Lung (tissue), 12 donors: ENCODE results near the gene ADD3. TPM values are rescaled to one million over a fixed set of nuclear protein-coding genes. Genes with fewer than 3 reads are reported as not detected.

Experiments used
- ATAC-seq: fragments of 200-7000 bp; cut with Tn5 transposase; one replicate; pipeline ENCODE4 v1.9.1; 2020; ENCODE audit warnings: moderate number of reproducible peaks; ENCODE audit not compliant: insufficient read depth, low FRiP score
- DNase-seq, 3 donors: peaks; one replicate each; pipeline ENCODE4 v3.0.0-alpha.2; 2013 to 2017
- H3K27ac ChIP-seq, 2 donors: one replicate each; pipeline ENCODE4 v1.5.1; 2013; ENCODE audit warnings: mild to moderate bottlenecking in 2 of 2, moderate library complexity in 2 of 2, control low read depth in 1 of 2, inconsistent platforms in 1 of 2, low read depth in 1 of 2, low read length in 1 of 2
- H3K27me3 ChIP-seq, 3 donors: one replicate each; pipeline ENCODE4 v1.5.1; 2013; ENCODE audit warnings: low read length in 2 of 3; ENCODE audit not compliant: control insufficient read depth in 3 of 3, insufficient read depth in 3 of 3
- H3K36me3 ChIP-seq, 4 donors: one replicate each; pipeline ENCODE4 v1.5.1; 2013; ENCODE audit warnings: low read length in 4 of 4, mild to moderate bottlenecking in 1 of 4, moderate library complexity in 1 of 4; ENCODE audit not compliant: control insufficient read depth in 4 of 4, insufficient read depth in 4 of 4
- H3K4me1 ChIP-seq, 5 donors: one replicate each; pipeline ENCODE4 v1.5.1; 2013; ENCODE audit warnings: low read length in 5 of 5, mild to moderate bottlenecking in 2 of 5, moderate library complexity in 1 of 5; ENCODE audit not compliant: control insufficient read depth in 5 of 5, insufficient read depth in 5 of 5
- H3K4me3 ChIP-seq: one replicate; pipeline ENCODE4 v1.5.1; 2013; ENCODE audit warnings: mild to moderate bottlenecking, control low read depth, moderate library complexity
- H3K9ac ChIP-seq, 2 donors: one replicate each; pipeline ENCODE4 v1.5.1; 2013; ENCODE audit warnings: low read length in 2 of 2, control low read depth in 1 of 2; ENCODE audit not compliant: insufficient read depth in 1 of 2
- H3K9me3 ChIP-seq, 4 donors: one replicate each; pipeline ENCODE4 v1.5.1; 2013; ENCODE audit warnings: low read length in 3 of 4, mild to moderate bottlenecking in 1 of 4, moderate library complexity in 1 of 4; ENCODE audit not compliant: control insufficient read depth in 4 of 4, insufficient read depth in 3 of 4
- CTCF ChIP-seq: IDR thresholded peaks from 2 replicates; pipeline ENCODE4 v1.5.1; 2012; ENCODE audit warnings: mild to moderate bottlenecking; ENCODE audit errors: control extremely low read depth, extremely low read depth
- WGBS, 2 donors: extraction: QIAGEN DNeasy Blood & Tissue Kit; methylation state at CpG; one replicate each; pipeline ENCODE4 v1.1.7; 2013; 5-methylcytosine and 5-hydroxymethylcytosine counted together
- polyA plus RNA-seq, 2 donors: library from polyadenylated mRNA; stranded (reverse); fragments of 200-250 nt; gene quantifications; one replicate each; pipeline ENCODE4 v1.2.1, GENCODE V29; 2013
- total RNA-seq, 2 donors: library from RNA; depleted of rRNA in 1 of 2; stranded (reverse); fragments of >200 nt in 1 of 2; gene quantifications; one replicate each; pipeline ENCODE4 v1.2.1, GENCODE V29; 2014 to 2021
- donor health status: control.
- donor health status: control.
- donor health status: Bipolar disorder and iron deficiency.
- donor health status: healthy.
- donor health status: DM: yes; HTN: yes; CAD: no.

ADD3 gene
- total and polyA plus RNA-seq, 4 donors = 22.0 to 289 (median 56.1) TPM

DNA sequence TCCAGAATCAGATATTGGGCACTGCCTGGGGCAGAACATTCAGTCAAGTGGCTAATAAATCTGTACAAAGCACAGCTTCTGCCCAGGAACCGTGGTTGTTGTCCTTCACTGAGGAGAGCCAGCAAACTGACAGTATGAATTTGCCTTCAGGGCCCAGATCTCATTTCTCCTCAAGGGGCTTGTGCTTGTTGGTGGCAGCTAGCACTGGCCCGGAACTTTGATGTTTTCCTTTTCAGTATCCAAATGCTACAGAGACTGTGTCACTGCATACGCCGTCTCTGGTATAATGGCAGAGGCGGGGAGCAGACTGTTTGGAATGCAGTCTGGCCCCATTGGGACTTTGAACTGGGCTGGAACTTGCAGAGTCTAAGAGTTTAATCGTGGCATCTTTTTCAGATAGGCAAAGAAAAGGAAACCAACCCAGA lies 30.4 kb upstream of the ADD3 start:
- ATAC-seq (no peak), DNase-seq (peak in 1 of 3 donors; percentile 26)
- Histone ChIP-seq H3K36me3 (no peaks in the 10 kb centered on the region), H3K4me3 (no peak overlapping the region), H3K27ac (peak overlapping the region in 1 of 2 donors; percentile 49), H3K9me3 (no peaks in the 10 kb centered on the region), H3K27me3 (no peaks in the 10 kb centered on the region), H3K9ac (no peak overlapping the region), H3K4me1 (peaks cover 3 to 32% (median 7%) of the 10 kb centered on the region in 5 donors)
- 77 to 90% methylated on average over 6 of the region's 6 CpGs for WGBS, 2 donors
- TF ChIP-seq CTCF = no peak

DNA sequence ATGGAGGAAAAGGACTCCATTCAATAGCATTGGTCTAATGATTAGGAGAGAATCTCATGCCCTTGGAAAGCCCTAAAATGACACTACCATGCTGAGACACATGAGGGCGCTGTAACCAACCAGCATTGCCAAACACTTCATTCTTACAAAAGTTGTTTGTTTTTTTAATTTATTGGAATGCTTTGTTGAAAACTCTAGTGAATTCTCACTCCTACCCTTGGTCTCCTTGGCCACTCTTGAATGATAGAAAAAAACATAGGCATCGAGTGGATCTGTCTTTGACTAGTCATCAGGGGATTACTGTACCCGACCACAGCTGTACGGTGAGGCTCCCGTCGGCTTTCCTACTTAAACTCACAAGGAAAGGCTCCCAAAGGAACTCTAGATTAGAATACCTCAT lies 29.3 kb upstream of the ADD3 start:
- Histone ChIP-seq H3K4me3 (no peak overlapping the region), H3K9me3 (no peaks in the 10 kb centered on the region), H3K9ac (no peak overlapping the region), H3K27me3 (no peaks in the 10 kb centered on the region), H3K4me1 (peaks cover 0 to 33% (median 5%) of the 10 kb centered on the region in 5 donors), H3K27ac (no peak overlapping the region), H3K36me3 (no peaks in the 10 kb centered on the region)
- no peak for DNase-seq
- WGBS, 2 donors = 70 to 81% methylated on average over 6 of the region's 6 CpGs
- no peak for TF ChIP-seq CTCF
- peak; percentile 59 for ATAC-seq

- no peak for ATAC-seq
- Histone ChIP-seq H3K27me3 (no peaks in the 10 kb centered on the region), H3K9me3 (no peaks in the 10 kb centered on the region), H3K9ac (peak overlapping the region in 1 of 2 donors; percentile 36), H3K36me3 (no peaks in the 10 kb centered on the region), H3K27ac (no peak overlapping the region), H3K4me1 (peaks cover 0 to 34% (median 5%) of the 10 kb centered on the region in 5 donors), H3K4me3 (no peak overlapping the region)
- 92 to 97% methylated on average over 2 of the region's 2 CpGs for WGBS, 2 donors
- no peak for DNase-seq
- TF ChIP-seq CTCF = no peak
These were observed 28.6 kb upstream of the ADD3 start for GRCh38 chr10:109979215-109979614.

DNA sequence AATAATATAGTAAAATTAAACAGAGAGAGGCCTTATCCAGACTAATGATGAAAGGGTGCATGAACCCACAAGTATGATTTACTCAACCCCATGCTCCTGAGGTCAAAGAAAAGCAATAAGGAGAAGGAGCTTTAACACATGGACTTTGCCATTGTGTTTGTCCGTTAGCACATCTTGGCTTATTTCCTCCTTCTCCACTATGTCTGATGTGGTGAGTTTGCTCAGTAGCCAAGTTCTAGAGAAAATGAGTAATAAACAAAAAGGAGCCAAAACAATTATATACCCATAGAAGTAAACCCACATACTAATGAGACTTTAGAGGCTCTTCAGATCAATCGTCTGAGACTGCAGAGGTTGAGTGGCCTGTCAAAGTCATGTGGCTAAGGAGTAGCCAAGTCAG lies 26.1 kb upstream of the ADD3 start:
- no peaks in the 10 kb centered on the region for H3K27me3 ChIP-seq
- H3K4me1 ChIP-seq = peaks cover 0 to 33% (median 5%) of the 10 kb centered on the region in 5 donors
- no peak overlapping the region for H3K4me3 ChIP-seq
- peak in 1 of 3 donors; percentile 76 for DNase-seq
- H3K27ac ChIP-seq = no peak overlapping the region
- no peak for TF ChIP-seq CTCF
- no peak overlapping the region for H3K9ac ChIP-seq
- peak; percentile 44 for ATAC-seq
- H3K36me3 ChIP-seq = no peaks in the 10 kb centered on the region
- H3K9me3 ChIP-seq = no peaks in the 10 kb centered on the region
- WGBS, 2 donors = 58 to 67% methylated on average over 2 of the region's 2 CpGs
